Globus pallidus (tissue), 1 donor: Measurements from ENCODE around the gene EIF5B.

ENCODE experiments used
- DNase-seq: peaks from one replicate; pipeline ENCODE4 v3.0.0-alpha.2; 2015; ENCODE audit warnings: low spot score

The EIF5B gene

GRCh38 chr2:99404797-99405669 lies 67.8 kb downstream of the EIF5B start:
- DNase-seq = no peak

- DNase-seq = no peak
Observed at GRCh38 chr2:99406137-99406536, 68.9 kb downstream of the EIF5B start.

GRCh38 chr2:99410276-99410675 lies 73.1 kb downstream of the EIF5B start:
- DNase-seq = no peak

GRCh38 chr2:99414566-99414965 lies 77.4 kb downstream of the EIF5B start:
- no peak for DNase-seq

- no peak for DNase-seq
Observed at GRCh38 chr2:99417396-99417795, 80.2 kb downstream of the EIF5B start.

GRCh38 chr2:99420031-99420430 lies 82.8 kb downstream of the EIF5B start:
- no peak for DNase-seq

GRCh38 chr2:99420751-99421299 lies 83.6 kb downstream of the EIF5B start:
- no peak for DNase-seq

GRCh38 chr2:99421469-99421868 lies 84.3 kb downstream of the EIF5B start:
- no peak for DNase-seq

- DNase-seq = no peak
Observed at GRCh38 chr2:99422599-99422998, 85.4 kb downstream of the EIF5B start.

- DNase-seq = no peak
Observed at GRCh38 chr2:99424371-99424770, 87.2 kb downstream of the EIF5B start.

GRCh38 chr2:99425022-99425421 lies 87.8 kb downstream of the EIF5B start:
- no peak for DNase-seq

GRCh38 chr2:99430614-99431291 lies 93.6 kb downstream of the EIF5B start:
- no peak for DNase-seq

- DNase-seq = no peak
Observed at GRCh38 chr2:99431587-99432275, 94.5 kb downstream of the EIF5B start.

- no peak for DNase-seq
Observed at GRCh38 chr2:99433340-99433739, 96.2 kb downstream of the EIF5B start.

- DNase-seq = no peak
Observed at GRCh38 chr2:99436874-99437273, 99.7 kb downstream of the EIF5B start.

- DNase-seq = no peak
Observed at GRCh38 chr2:99439971-99440505, 102.8 kb downstream of the EIF5B start.

GRCh38 chr2:99442837-99443236 lies 105.6 kb downstream of the EIF5B start:
- DNase-seq = peak; percentile 13

- no peak for DNase-seq
Observed at GRCh38 chr2:99444222-99444621, 107.0 kb downstream of the EIF5B start.

GRCh38 chr2:99445065-99445464 lies 107.9 kb downstream of the EIF5B start:
- DNase-seq = no peak

GRCh38 chr2:99448556-99448955 lies 111.4 kb downstream of the EIF5B start:
- no peak for DNase-seq

GRCh38 chr2:99450199-99450598 lies 113.0 kb downstream of the EIF5B start:
- DNase-seq = no peak
